ENCODE measurements around the gene EEF1AKMT3. TPM values are rescaled to one million over a fixed set of nuclear protein-coding genes. Genes with fewer than 3 reads are reported as not detected.

The EEF1AKMT3 gene
- total RNA-seq (2014; rRNA removed; shearing (Covaris generic)) (7.0 and 12.4 TPM in 2 replicates), polyA plus RNA-seq (2016; fragmentation: Nextera tagmentation; extraction: Ambion mirVana) (15.0 and 15.7 TPM in 2 replicates)

DNA sequence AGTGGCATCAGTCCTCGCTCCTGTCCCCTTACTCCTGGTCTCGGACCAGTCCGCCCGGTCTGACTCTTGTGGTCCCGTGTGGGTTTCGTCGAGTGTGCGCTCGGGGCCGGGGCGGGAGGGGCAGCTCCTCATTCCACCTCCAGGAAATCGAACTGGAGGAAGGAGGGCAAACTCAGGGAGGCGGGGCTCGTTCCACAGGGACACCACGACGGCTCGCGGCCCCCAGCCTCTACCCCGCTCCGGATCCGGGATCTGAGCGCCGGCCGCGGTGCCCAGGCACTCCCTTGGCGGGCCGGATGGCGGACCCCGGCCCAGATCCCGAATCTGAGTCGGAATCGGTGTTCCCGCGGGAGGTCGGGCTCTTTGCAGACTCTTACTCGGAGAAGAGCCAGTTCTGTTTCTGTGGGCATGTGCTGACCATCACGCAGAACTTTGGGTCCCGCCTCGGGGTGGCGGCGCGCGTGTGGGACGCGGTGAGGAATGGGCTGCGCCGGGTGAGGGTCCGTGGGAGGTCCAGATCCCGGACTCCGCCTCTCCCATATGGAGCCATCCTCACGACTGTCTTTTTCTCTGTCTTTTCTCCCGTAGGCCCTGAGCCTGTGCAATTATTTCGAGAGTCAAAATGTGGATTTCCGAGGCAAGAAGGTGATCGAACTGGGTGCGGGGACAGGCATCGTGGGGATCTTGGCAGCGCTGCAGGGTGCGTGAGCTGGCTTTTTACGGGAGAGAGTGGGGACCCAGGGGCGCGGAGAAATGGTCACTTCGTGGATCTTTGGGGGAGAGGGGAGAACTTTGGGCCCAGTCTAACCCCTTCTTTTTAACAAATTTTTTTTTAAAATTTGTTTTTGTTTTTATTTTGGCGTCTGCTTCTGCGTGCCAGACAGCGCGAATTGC lies at the start of gene EEF1AKMT3:
TSS of gene EEF1AKMT3 (plus strand) at position 186 of the 894 bp plus-strand sequence. CDS start at position 297, 111 bp downstream.
- no peaks in the 10 kb centered on the region for H3K9me2 ChIP-seq (ENCODE audit: insufficient read depth)
- peak; percentile 79 for DNase-seq
- H3K4me2 ChIP-seq (ENCODE audit: unreplicated experiment), result peak within 1 kb of the TSS; percentile 99
- no peaks in the 10 kb centered on the region for H4K20me1 ChIP-seq (ENCODE audit: insufficient read depth)
- TF ChIP-seq EZH2 (IDR thresholded peaks at IDR 0.05; ENCODE audit: insufficient read depth, poor library complexity, severe bottlenecking), result no peak
- TF ChIP-seq EZH2phosphoT487 (IDR thresholded peaks at IDR 0.05; ENCODE audit: insufficient read depth, low read depth), result no peak
- H3K27me3 ChIP-seq (replicated peaks; ENCODE audit: insufficient read depth), result no peaks in the 10 kb centered on the region
- peak within 1 kb of the TSS; percentile 99 for H3K27ac ChIP-seq
- H3K79me2 ChIP-seq (ENCODE audit: insufficient read depth), result peaks cover 31% of the 10 kb centered on the region
- H3F3A ChIP-seq (ENCODE audit: insufficient read depth), result no peaks in the 10 kb centered on the region
- 1% methylated on average over 56 to 64 of the region's 67 CpGs for WGBS, 2 experiments (ENCODE audit: low coverage in 1 of 2, low lambda C conversion rate in 2 of 2, missing lambda C conversion rate in 2 of 2)
- no peaks in the 10 kb centered on the region for H3K36me3 ChIP-seq (ENCODE audit: low read depth)
- H3K4me3 ChIP-seq, result peak within 1 kb of the TSS; percentile 99
- H3K4me1 ChIP-seq (ENCODE audit: insufficient read depth), result peaks cover 3% of the 10 kb centered on the region
- in situ Hi-C loops (cut with MboI), result no loop called here
- H3K9ac ChIP-seq, result peak within 1 kb of the TSS; percentile 98
- H3K9me3 ChIP-seq (ENCODE audit: low read depth), result no peaks in the 10 kb centered on the region
- H2AFZ ChIP-seq, result peak within 1 kb of the TSS; percentile 98

- Histone ChIP-seq H3K36me3 (ENCODE audit: low read depth) (no peaks in the 10 kb centered on the region; the same call in 1 of the 2 replicates), H3K27ac (no peak overlapping the region), H3K4me1 (ENCODE audit: insufficient read depth) (no peaks in the 10 kb centered on the region), H3K9ac (no peak overlapping the region), H3K79me2 (ENCODE audit: insufficient read depth) (no peaks in the 10 kb centered on the region), H3F3A (ENCODE audit: insufficient read depth) (no peaks in the 10 kb centered on the region; the same call in 1 of the 2 replicates), H3K4me2 (ENCODE audit: unreplicated experiment) (no peak overlapping the region), H4K20me1 (ENCODE audit: insufficient read depth) (no peaks in the 10 kb centered on the region), H3K27me3 (replicated peaks; ENCODE audit: insufficient read depth) (no peaks in the 10 kb centered on the region), H3K9me2 (ENCODE audit: insufficient read depth) (no peaks in the 10 kb centered on the region), H3K9me3 (ENCODE audit: low read depth) (no peaks in the 10 kb centered on the region), H3K4me3 (no peak overlapping the region), H2AFZ (no peak overlapping the region)
- no peak for DNase-seq
- no peak for TF ChIP-seq EZH2 (IDR thresholded peaks at IDR 0.05; ENCODE audit: insufficient read depth, poor library complexity, severe bottlenecking)
- TF ChIP-seq EZH2phosphoT487 (IDR thresholded peaks at IDR 0.05; ENCODE audit: insufficient read depth, low read depth), result no peak
- 61 to 67% methylated on average over 11 of the region's 11 CpGs for WGBS, 2 experiments (ENCODE audit: low coverage in 1 of 2, low lambda C conversion rate in 2 of 2, missing lambda C conversion rate in 2 of 2)
- in situ Hi-C loops (cut with MboI), result no loop called here
These were observed 49.4 kb upstream of the EEF1AKMT3 start for GRCh38 chr12:57722716-57723629.

DNA sequence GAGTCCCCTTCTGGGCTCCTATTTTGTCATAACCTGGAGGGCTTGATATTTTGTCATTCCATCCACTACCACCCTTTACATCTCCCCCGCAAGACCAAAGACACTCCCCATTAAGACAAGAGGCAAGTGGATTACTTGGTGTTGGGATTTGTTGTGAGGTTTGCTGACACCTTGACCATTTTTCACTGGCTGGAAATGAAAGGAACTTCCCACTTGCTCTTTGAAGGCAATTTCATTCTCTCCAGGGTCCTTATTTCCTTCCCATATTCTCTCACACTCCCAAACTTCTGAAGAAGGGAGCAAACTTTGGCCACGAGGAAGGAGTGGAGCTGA lies 48.8 kb upstream of the EEF1AKMT3 start:
- TF ChIP-seq EZH2phosphoT487 (IDR thresholded peaks at IDR 0.05; ENCODE audit: insufficient read depth, low read depth) (no peak), EZH2 (IDR thresholded peaks at IDR 0.05; ENCODE audit: insufficient read depth, poor library complexity, severe bottlenecking) (no peak)
- Histone ChIP-seq H3K9ac (no peak overlapping the region), H3K79me2 (ENCODE audit: insufficient read depth) (no peaks in the 10 kb centered on the region), H3F3A (ENCODE audit: insufficient read depth) (no peaks in the 10 kb centered on the region; the same call in 1 of the 2 replicates), H3K27ac (no peak overlapping the region), H3K36me3 (ENCODE audit: low read depth) (no peaks in the 10 kb centered on the region; the same call in 1 of the 2 replicates), H3K4me2 (ENCODE audit: unreplicated experiment) (no peak overlapping the region), H4K20me1 (ENCODE audit: insufficient read depth) (no peaks in the 10 kb centered on the region), H3K9me3 (ENCODE audit: low read depth) (no peaks in the 10 kb centered on the region), H3K9me2 (ENCODE audit: insufficient read depth) (no peaks in the 10 kb centered on the region), H3K27me3 (replicated peaks; ENCODE audit: insufficient read depth) (no peaks in the 10 kb centered on the region), H2AFZ (no peak overlapping the region), H3K4me3 (no peak overlapping the region), H3K4me1 (ENCODE audit: insufficient read depth) (no peaks in the 10 kb centered on the region)
- DNase-seq, result no peak
- in situ Hi-C loops (cut with MboI), result no loop called here
- WGBS, 2 experiments (ENCODE audit: low coverage in 1 of 2, low lambda C conversion rate in 2 of 2, missing lambda C conversion rate in 2 of 2), result 61 to 77% methylated on average over 2 of the region's 2 CpGs
